Trophoblast cell (in vitro differentiated cells and primary cell): ENCODE results near the gene GH2.
"Not testable (repeated sequence)": the region's sequence is repeated elsewhere in the genome, so short reads cannot be mapped to it uniquely, and the experiment has no call there.

Experiments used
- DNase-seq, 2 donors: peaks; one replicate each; pipeline ENCODE4 v3.0.0-alpha.2; 2016
- H2AFZ ChIP-seq: 2 replicates; pipeline ENCODE4 v1.6.1; 2013; ENCODE audit warnings: low read length, moderate library complexity, mild to moderate bottlenecking; ENCODE audit not compliant: insufficient read depth, poor library complexity
- H2AK5ac ChIP-seq: 2 replicates; pipeline ENCODE4 v1.6.1; 2013; ENCODE audit warnings: mild to moderate bottlenecking, low read length
- H2BK120ac ChIP-seq: 2 replicates; pipeline ENCODE4 v1.6.1; 2013; ENCODE audit warnings: low read length, mild to moderate bottlenecking, moderate library complexity; ENCODE audit not compliant: insufficient read depth, poor library complexity
- H2BK12ac ChIP-seq: 2 replicates; pipeline ENCODE4 v1.6.1; 2013; ENCODE audit warnings: mild to moderate bottlenecking, low read length, moderate library complexity
- H2BK5ac ChIP-seq: 2 replicates; pipeline ENCODE4 v1.6.1; 2013; ENCODE audit warnings: low read length, low read depth, moderate library complexity, mild to moderate bottlenecking; ENCODE audit not compliant: poor library complexity
- H3K14ac ChIP-seq: 2 replicates; pipeline ENCODE4 v1.6.1; 2013; ENCODE audit warnings: mild to moderate bottlenecking, low read length
- H3K18ac ChIP-seq: 2 replicates; pipeline ENCODE4 v1.6.1; 2013; ENCODE audit warnings: mild to moderate bottlenecking, low read length
- H3K23ac ChIP-seq: 2 replicates; pipeline ENCODE4 v1.6.1; 2013; ENCODE audit warnings: low read length
- H3K27ac ChIP-seq: 2 replicates; pipeline ENCODE4 v1.5.1; 2013; ENCODE audit warnings: low read depth, mild to moderate bottlenecking, inconsistent platforms, low read length, moderate library complexity
- H3K27me3 ChIP-seq: 2 replicates; pipeline ENCODE4 v1.6.1; 2013; ENCODE audit warnings: inconsistent platforms, mild to moderate bottlenecking, low read length, moderate library complexity; ENCODE audit not compliant: insufficient read depth
- H3K36me3 ChIP-seq, 2 experiments: 1 replicate in 1 of 2; 2 replicates in 1 of 2; pipeline ENCODE4 v1.6.1; 2013; ENCODE audit warnings: low read length in 2 of 2, mild to moderate bottlenecking in 2 of 2, moderate library complexity in 1 of 2; ENCODE audit not compliant: insufficient read depth in 2 of 2, control insufficient read depth in 1 of 2
- H3K4ac ChIP-seq: 2 replicates; pipeline ENCODE4 v1.6.1; 2013; ENCODE audit warnings: low read depth, mild to moderate bottlenecking, low read length, moderate library complexity
- H3K4me1 ChIP-seq, 2 experiments: 1 replicate in 1 of 2; 2 replicates in 1 of 2; pipeline ENCODE4 v1.6.1; 2013; ENCODE audit warnings: low read length in 2 of 2, mild to moderate bottlenecking in 2 of 2, moderate library complexity in 1 of 2; ENCODE audit not compliant: insufficient read depth in 2 of 2, control insufficient read depth in 1 of 2
- H3K4me2 ChIP-seq: 2 replicates; pipeline ENCODE4 v1.6.1; 2013; ENCODE audit warnings: inconsistent platforms, mild to moderate bottlenecking, low read length, moderate library complexity
- H3K4me3 ChIP-seq: 2 replicates; pipeline ENCODE4 v1.5.1; 2013; ENCODE audit warnings: mild to moderate bottlenecking, low read depth, low read length, inconsistent platforms
- H3K79me1 ChIP-seq: one replicate; pipeline ENCODE4 v1.6.1; 2013; ENCODE audit warnings: low read length
- H3K79me2 ChIP-seq: 2 replicates; pipeline ENCODE4 v1.6.1; 2013; ENCODE audit warnings: low read length, mild to moderate bottlenecking; ENCODE audit not compliant: control insufficient read depth, insufficient read depth, poor library complexity
- H3K9ac ChIP-seq: 2 replicates; pipeline ENCODE4 v1.6.1; 2013; ENCODE audit warnings: mild to moderate bottlenecking, low read length
- H3K9me3 ChIP-seq: 2 replicates; pipeline ENCODE4 v1.6.1; 2013; ENCODE audit warnings: low read depth, mild to moderate bottlenecking, control low read depth, inconsistent platforms, low read length; ENCODE audit not compliant: insufficient read depth
- H4K12ac ChIP-seq: 2 replicates; pipeline ENCODE4 v1.6.1; 2013; ENCODE audit warnings: low read depth, mild to moderate bottlenecking, low read length, moderate library complexity
- H4K8ac ChIP-seq: 2 replicates; pipeline ENCODE4 v1.6.1; 2013; ENCODE audit warnings: low read depth, mild to moderate bottlenecking, low read length, moderate library complexity
- H4K91ac ChIP-seq: one replicate; pipeline ENCODE4 v1.6.1; 2013; ENCODE audit warnings: low read depth, mild to moderate bottlenecking, low read length, moderate library complexity
- WGBS: extraction: QIAGEN DNeasy Blood & Tissue Kit; methylation state at CpG from one replicate; pipeline ENCODE4 v1.1.7; 2013; ENCODE audit warnings: missing lambda C conversion rate; ENCODE audit not compliant: insufficient read length, insufficient coverage; ENCODE audit errors: extremely low coverage; 5-methylcytosine and 5-hydroxymethylcytosine counted together

GH2 gene

DNA sequence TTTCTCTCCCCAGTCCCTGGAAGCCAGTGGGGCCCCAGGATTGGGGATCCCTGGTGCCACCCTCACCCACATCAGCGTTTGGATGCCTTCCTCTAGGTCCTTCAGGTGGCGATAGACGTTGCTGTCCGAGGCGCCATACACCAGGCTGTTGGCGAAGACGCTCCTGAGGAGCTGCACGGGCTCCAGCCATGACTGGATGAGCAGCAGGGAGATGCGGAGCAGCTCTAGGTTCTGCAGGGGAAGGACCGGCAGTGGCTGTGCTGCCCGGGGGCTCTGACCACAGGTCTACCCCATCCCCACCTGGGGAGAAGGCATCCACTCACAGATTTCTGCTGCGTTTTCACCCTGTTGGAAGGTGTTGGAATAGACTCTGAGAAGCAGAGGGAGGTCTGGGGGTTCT lies 1.0 kb downstream of the GH2 start:
- H2BK5ac ChIP-seq = no peak overlapping the region
- no CpG with 5 or more reads among the region's 12 CpGs for WGBS
- no peak overlapping the region for H3K4me2 ChIP-seq
- H2AK5ac ChIP-seq = no peak overlapping the region
- no peak overlapping the region for H3K23ac ChIP-seq
- H4K91ac ChIP-seq = no peak overlapping the region
- no peak overlapping the region for H2BK12ac ChIP-seq
- H4K8ac ChIP-seq = no peak overlapping the region
- H3K4me1 ChIP-seq = peaks cover 3% of the 10 kb centered on the region in 2 experiments
- H3K79me1 ChIP-seq = no peaks in the 10 kb centered on the region
- H4K12ac ChIP-seq = no peak overlapping the region
- H2BK120ac ChIP-seq = no peak overlapping the region
- no peak overlapping the region for H3K18ac ChIP-seq
- no peaks in the 10 kb centered on the region for H3K36me3 ChIP-seq
- no peaks in the 10 kb centered on the region for H3K27me3 ChIP-seq
- no peak overlapping the region for H3K4me3 ChIP-seq
- H3K14ac ChIP-seq = no peak overlapping the region
- DNase-seq = no peak
- H3K9ac ChIP-seq = no peak overlapping the region
- H3K4ac ChIP-seq = no peak overlapping the region
- no peak overlapping the region for H3K27ac ChIP-seq
- H2AFZ ChIP-seq = no peak overlapping the region
- H3K79me2 ChIP-seq = no peaks in the 10 kb centered on the region
- H3K9me3 ChIP-seq = peaks cover 4% of the 10 kb centered on the region

DNA sequence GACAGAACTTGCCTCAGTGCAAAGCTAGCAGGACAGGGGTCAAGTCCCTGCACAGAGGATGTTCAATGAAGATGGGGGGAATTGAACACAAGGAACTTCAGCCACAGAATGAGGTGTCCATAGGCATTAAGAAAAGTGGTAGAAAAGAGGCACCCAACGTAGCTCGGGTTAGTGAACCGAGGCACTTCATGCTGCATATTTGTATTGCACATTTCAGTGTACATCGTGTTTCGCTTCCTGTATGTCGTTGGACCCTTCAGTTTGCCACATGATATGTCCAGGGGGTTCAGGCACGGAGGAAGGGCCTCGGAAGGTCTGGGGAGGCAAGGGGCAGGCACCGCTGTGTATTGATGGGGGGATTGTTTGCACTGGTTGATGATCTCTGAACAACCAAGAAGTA lies 3.3 kb downstream of the GH2 start:
- not testable (repeated sequence) for H2AFZ ChIP-seq, DNase-seq

DNA sequence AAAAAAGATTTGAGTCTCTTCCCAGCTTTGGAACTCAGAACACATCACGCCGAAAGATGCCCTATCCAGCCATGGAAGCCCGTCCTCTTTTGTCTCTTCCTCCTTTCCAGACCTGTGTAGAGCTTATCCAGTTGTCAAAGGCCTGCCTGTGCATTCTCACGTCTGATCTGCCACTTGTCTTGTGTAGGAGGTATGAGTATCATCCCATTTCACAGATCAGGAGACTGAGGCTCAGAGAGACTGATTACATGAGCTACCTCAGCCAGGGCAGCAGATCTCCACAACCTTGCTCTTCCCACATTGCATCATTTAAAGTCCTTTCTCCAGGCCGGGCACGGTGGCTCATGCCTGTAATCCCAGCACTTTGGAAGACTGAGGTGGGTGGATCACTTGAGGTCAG lies 7.1 kb downstream of the GH2 start:
- H4K91ac ChIP-seq, H3K4ac ChIP-seq, H2AK5ac ChIP-seq, H3K27me3 ChIP-seq, H3K36me3 ChIP-seq, H3K4me3 ChIP-seq, H4K12ac ChIP-seq, H3K9ac ChIP-seq, H2BK5ac ChIP-seq, H3K79me1 ChIP-seq, H2BK12ac ChIP-seq, H2BK120ac ChIP-seq, H3K4me1 ChIP-seq, H3K9me3 ChIP-seq, H3K14ac ChIP-seq, H3K23ac ChIP-seq, H3K27ac ChIP-seq, H3K18ac ChIP-seq, DNase-seq, H4K8ac ChIP-seq, H2AFZ ChIP-seq, H3K4me2 ChIP-seq, H3K79me2 ChIP-seq: not testable (repeated sequence)
- WGBS = no CpG with 5 or more reads among the region's 6 CpGs

More for the DNA sequence above, 3.3 kb downstream of the GH2 start:
- H2BK5ac ChIP-seq, H4K12ac ChIP-seq, H3K4me3 ChIP-seq, H2BK12ac ChIP-seq, H3K27me3 ChIP-seq, H3K36me3 ChIP-seq, H3K23ac ChIP-seq, H4K8ac ChIP-seq, H3K9me3 ChIP-seq, H4K91ac ChIP-seq, H3K27ac ChIP-seq, H3K79me1 ChIP-seq, H3K4ac ChIP-seq, H3K79me2 ChIP-seq, H3K14ac ChIP-seq, H2BK120ac ChIP-seq, H3K18ac ChIP-seq, H2AK5ac ChIP-seq, H3K4me1 ChIP-seq, H3K4me2 ChIP-seq, H3K9ac ChIP-seq: not testable (repeated sequence)
- no CpG with 5 or more reads among the region's 9 CpGs for WGBS

DNA sequence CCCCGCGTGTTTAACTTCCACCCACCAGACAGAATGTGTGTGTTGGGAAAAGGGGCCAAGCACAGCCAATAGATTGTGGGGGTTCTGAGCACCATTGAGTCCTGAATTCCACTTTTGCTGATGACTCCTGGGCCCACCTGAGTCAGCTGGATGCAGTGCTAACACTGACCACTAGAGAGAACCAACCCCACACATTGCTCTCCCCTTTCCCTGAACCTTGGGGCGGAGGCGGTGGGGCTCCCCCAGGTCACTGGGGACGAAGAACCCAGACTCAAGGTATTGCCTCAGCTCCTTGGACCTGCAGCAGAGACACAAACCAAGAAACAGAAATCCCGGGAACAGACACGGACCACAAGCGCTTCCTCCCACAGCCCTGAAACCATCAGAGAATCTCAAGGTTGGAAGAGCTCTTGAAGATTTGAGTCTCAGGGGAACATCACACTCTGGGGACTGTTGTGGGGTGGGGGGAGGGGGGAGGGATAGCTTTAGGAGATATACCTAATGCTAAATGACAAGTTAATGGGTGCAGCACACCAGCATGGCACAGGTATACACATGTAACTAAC lies 7.6 kb downstream of the GH2 start:
- not testable (repeated sequence) for H3K27ac ChIP-seq, H3K9me3 ChIP-seq, H3K14ac ChIP-seq, H3K4ac ChIP-seq, H3K9ac ChIP-seq, H2BK12ac ChIP-seq, H2BK120ac ChIP-seq, H3K27me3 ChIP-seq, H4K91ac ChIP-seq, DNase-seq, H3K4me2 ChIP-seq, H3K79me2 ChIP-seq, H3K36me3 ChIP-seq, H3K18ac ChIP-seq, H4K8ac ChIP-seq, H3K23ac ChIP-seq, H2AK5ac ChIP-seq, H3K79me1 ChIP-seq, H2BK5ac ChIP-seq, H3K4me1 ChIP-seq, H2AFZ ChIP-seq, H3K4me3 ChIP-seq, H4K12ac ChIP-seq
- WGBS = no CpG with 5 or more reads among the region's 8 CpGs
